ENCODE results near the gene GPR161. TPM values are rescaled to one million over a fixed set of nuclear protein-coding genes. Genes with fewer than 3 reads are reported as not detected.

GPR161 gene
- total RNA-seq, 1 experiment from 2014 or later = 6.0 TPM

- H3K4me2 ChIP-seq = no peak overlapping the region
- no peak for DNase-seq
- no peaks in the 10 kb centered on the region for H3K79me2 ChIP-seq (ENCODE audit: low read depth)
- no peaks in the 10 kb centered on the region for H3K9me2 ChIP-seq (ENCODE audit: insufficient read depth)
- no TSS peak for BruUV-seq (replicated peaks)
- no peak overlapping the region for H3K27ac ChIP-seq
- no peak overlapping the region for H2AFZ ChIP-seq
- H3K9me3 ChIP-seq (ENCODE audit: insufficient read depth, low read depth) = no peaks in the 10 kb centered on the region
- no peaks in the 10 kb centered on the region for H4K20me1 ChIP-seq (ENCODE audit: insufficient read depth)
- no peak overlapping the region for H3K4me3 ChIP-seq
- H3K36me3 ChIP-seq (ENCODE audit: low read depth) = peaks cover 6% of the 10 kb centered on the region; the same call in 1 of the 2 replicates
- ChIA-PET CTCF (interaction anchor here (0.6 to 1.3 kb wide), 4 partner anchors 35 to 680 kb away, joined by 3 to 4 read pairs (median 4); no protein-coding TSS in a partner anchor), POLR2A (ENCODE audit: unreplicated experiment) (interaction anchor here (0.6 kb wide), 2 partner anchors 365 to 368 kb away, joined by 6 to 9 read pairs; no protein-coding TSS in a partner anchor)
- no peaks in the 10 kb centered on the region for H3K27me3 ChIP-seq (ENCODE audit: insufficient read depth, low read depth)
- peaks cover 18% of the 10 kb centered on the region; the same call in 1 of the 2 replicates for H3F3A ChIP-seq (ENCODE audit: insufficient read depth, low read depth)
- intact Hi-C loops (cut with micrococcal nuclease; ENCODE audit: unreplicated experiment) = loop anchor here (2.0 to 10.0 kb wide), 6 partner anchors 56 to 677 kb away; partner anchors contain the start of genes GPR161 and SFT2D2
- TF ChIP-seq EZH2 (IDR thresholded peaks at IDR 0.05; ENCODE audit: low read depth) (no peak), CTCF (conservative IDR thresholded peaks at IDR 0.05) (no peak)
- H3K4me1 ChIP-seq (replicated peaks; ENCODE audit: insufficient read depth) = no peaks in the 10 kb centered on the region
Observed at GRCh38 chr1:168081373-168082007, 55.2 kb downstream of the GPR161 start.

- Histone ChIP-seq H3K79me2 (ENCODE audit: low read depth) (no peaks in the 10 kb centered on the region), H3F3A (ENCODE audit: insufficient read depth, low read depth) (peaks cover 18% of the 10 kb centered on the region; the same call in 1 of the 2 replicates), H3K9me3 (ENCODE audit: insufficient read depth, low read depth) (no peaks in the 10 kb centered on the region), H3K4me1 (replicated peaks; ENCODE audit: insufficient read depth) (no peaks in the 10 kb centered on the region), H3K4me2 (no peak overlapping the region), H4K20me1 (ENCODE audit: insufficient read depth) (no peaks in the 10 kb centered on the region), H3K27ac (0 out of 2 replicates have a peak overlapping the region, but pooled peaks have one; percentile 5), H3K9me2 (ENCODE audit: insufficient read depth) (no peaks in the 10 kb centered on the region), H3K4me3 (no peak overlapping the region), H3K27me3 (ENCODE audit: insufficient read depth, low read depth) (no peaks in the 10 kb centered on the region), H2AFZ (no peak overlapping the region), H3K36me3 (ENCODE audit: low read depth) (peaks cover 13% of the 10 kb centered on the region; the same call in 1 of the 2 replicates)
- ChIA-PET POLR2A (ENCODE audit: unreplicated experiment) (no interaction called here), CTCF (no interaction called here)
- intact Hi-C loops (cut with micrococcal nuclease; ENCODE audit: unreplicated experiment) = loop anchor here (5.0 to 10.0 kb wide), 5 partner anchors 58 to 675 kb away; partner anchors contain the start of genes GPR161 and SFT2D2
- TF ChIP-seq CTCF (conservative IDR thresholded peaks at IDR 0.05) = no peak
- no peak for TF ChIP-seq EZH2 (IDR thresholded peaks at IDR 0.05; ENCODE audit: low read depth)
- no peak for DNase-seq
- BruUV-seq (replicated peaks) = no TSS peak
Observed at GRCh38 chr1:168079761-168080160, 57.0 kb downstream of the GPR161 start.

- ChIA-PET POLR2A (ENCODE audit: unreplicated experiment) (no interaction called here), CTCF (no interaction called here)
- no peak for TF ChIP-seq CTCF (conservative IDR thresholded peaks at IDR 0.05)
- Histone ChIP-seq H3K27me3 (ENCODE audit: insufficient read depth, low read depth) (no peaks in the 10 kb centered on the region), H3K27ac (no peak overlapping the region), H4K20me1 (ENCODE audit: insufficient read depth) (peaks cover 5% of the 10 kb centered on the region; the same call in 1 of the 2 replicates), H3K4me3 (no peak overlapping the region), H3K4me2 (no peak overlapping the region), H3K4me1 (replicated peaks; ENCODE audit: insufficient read depth) (no peaks in the 10 kb centered on the region), H3K79me2 (ENCODE audit: low read depth) (no peaks in the 10 kb centered on the region), H3K9me2 (ENCODE audit: insufficient read depth) (no peaks in the 10 kb centered on the region; the same call in 1 of the 2 replicates), H3K36me3 (ENCODE audit: low read depth) (peaks cover 25% of the 10 kb centered on the region), H2AFZ (no peak overlapping the region), H3F3A (ENCODE audit: insufficient read depth, low read depth) (no peaks in the 10 kb centered on the region), H3K9me3 (ENCODE audit: insufficient read depth, low read depth) (no peaks in the 10 kb centered on the region)
- DNase-seq = no peak
- intact Hi-C loops (cut with micrococcal nuclease; ENCODE audit: unreplicated experiment) = loop anchor here (5.0 kb wide), 1 partner anchor 37 kb away; no protein-coding TSS in a partner anchor
- no TSS peak for BruUV-seq (replicated peaks)
Observed at GRCh38 chr1:168069384-168069783, 67.3 kb downstream of the GPR161 start.

Measured in PC-9 (cell line).